GM12878 (cell line): ENCODE data around the gene GATA2. TPM values are rescaled to one million over a fixed set of nuclear protein-coding genes. Genes with fewer than 3 reads are reported as not detected.

Experiments used
- ATAC-seq: fragments of 200-7000 bp; cut with Tn5 transposase; 3 replicates; pipeline ENCODE4 v1.9.1; 2020; ENCODE audit warnings: mild to moderate bottlenecking, moderate library complexity
- BruUV-seq: library from RNA; stranded (reverse); fragments of 400-500 nt; replicated peaks from 2 replicates; lab custom pipeline; 2021; lab: Mats Ljungman, UMichigan
- CTCF ChIA-PET: fragments of 300-600 bp; sonication (Branson Sonifier 250); formaldehyde crosslinking; extraction: SDS; loops from one replicate; lab custom pipeline; 2021; ENCODE audit warnings: inconsistent platforms; lab: Yijun Ruan, JAX
- POLR2A ChIA-PET: fragments of 350-600 bp; formaldehyde crosslinking; extraction: SDS; loops from one replicate; lab custom pipeline; 2021; ENCODE audit warnings: inconsistent platforms; lab: Charles Lee
- RAD21 ChIA-PET: fragments of 300-600 bp; sonication (Branson Sonifier 250); formaldehyde crosslinking; loops from one replicate; lab custom pipeline; 2023; ENCODE audit warnings: antibody characterized with exemption; ENCODE audit not compliant: unreplicated experiment; lab: Charles Lee
- SMC1A ChIA-PET: fragments of 300-600 bp; sonication (Branson Sonifier 250); formaldehyde crosslinking; loops from one replicate; lab custom pipeline; 2023; ENCODE audit not compliant: unreplicated experiment, uncharacterized antibody; lab: Charles Lee
- DNase-seq: peaks from one replicate; pipeline ENCODE4 v3.0.0-alpha.2; 2011; ENCODE audit warnings: low read depth, low spot score
- FAIRE-seq: peaks from 3 replicates; lab custom pipeline; 2011; peaks lifted over from hg19 to GRCh38; lab: Jason Lieb, UNC
- H2AFZ ChIP-seq: 2 replicates; pipeline ENCODE4 v1.6.0; 2011; ENCODE audit warnings: low read depth, low read length, control low read depth; ENCODE audit not compliant: control insufficient read depth
- H3K27ac ChIP-seq: 2 replicates; pipeline ENCODE4 v1.5.1; 2011; ENCODE audit warnings: control low read depth; ENCODE audit not compliant: control insufficient read depth, insufficient read depth
- H3K27me3 ChIP-seq, 2 experiments: replicated peaks in 1 of 2; 2 replicates each; pipeline versions ENCODE4 v1.6.0 to v1.6.1; 2011; ENCODE audit warnings: low read length in 1 of 2; ENCODE audit not compliant: control insufficient read depth in 2 of 2, insufficient read depth in 2 of 2
- H3K36me3 ChIP-seq, 2 experiments: 2 replicates each; pipeline ENCODE4 v1.5.1; 2011; ENCODE audit warnings: low read length in 1 of 2; ENCODE audit not compliant: control insufficient read depth in 2 of 2, insufficient read depth in 2 of 2
- H3K4me1 ChIP-seq: 2 replicates; pipeline ENCODE4 v1.6.1; 2011; ENCODE audit warnings: mild to moderate bottlenecking, low read length, moderate library complexity, mixed read lengths; ENCODE audit not compliant: control insufficient read depth, insufficient read depth
- H3K4me2 ChIP-seq: 2 replicates; pipeline ENCODE4 v1.6.0; 2011; ENCODE audit warnings: control low read depth; ENCODE audit not compliant: control insufficient read depth, insufficient read depth
- H3K4me3 ChIP-seq: fragments of 200-600 bp; sonication (generic); 2 replicates; pipeline ENCODE4 v1.5.1; 2016
- H3K79me2 ChIP-seq: 2 replicates; pipeline ENCODE4 v1.6.0; 2011; ENCODE audit warnings: low read length; ENCODE audit not compliant: control insufficient read depth, insufficient read depth
- H3K9ac ChIP-seq: 2 replicates; pipeline ENCODE4 v1.8.0; 2011; ENCODE audit warnings: low read length, control low read depth, mixed read lengths; ENCODE audit not compliant: control insufficient read depth, insufficient read depth
- H3K9me3 ChIP-seq: replicated peaks from 3 replicates; pipeline ENCODE4 v1.5.1; 2011; ENCODE audit warnings: mild to moderate bottlenecking, low read length; ENCODE audit not compliant: control insufficient read depth, insufficient read depth
- H4K20me1 ChIP-seq: 2 replicates; pipeline ENCODE4 v1.6.0; 2011; ENCODE audit not compliant: control insufficient read depth, insufficient read depth
- ATF2 ChIP-seq: IDR thresholded peaks from 2 replicates; pipeline ENCODE4 v1.6.1; 2012; ENCODE audit warnings: low read length, inconsistent platforms
- CHD2 ChIP-seq: IDR thresholded peaks from 2 replicates; pipeline ENCODE4 v1.6.1; 2011; ENCODE audit warnings: low read depth, low read length, improper control_type of control experiment, borderline replicate concordance
- EP300 ChIP-seq, 2 experiments: fragments of 150-350 bp in 1 of 2; IDR thresholded peaks; 2 replicates each; pipeline ENCODE4 v1.6.1; 2011 to 2012; ENCODE audit warnings: low read depth in 2 of 2, low read length in 2 of 2, borderline replicate concordance in 1 of 2, improper control_type of control experiment in 1 of 2, inconsistent platforms in 1 of 2; ENCODE audit not compliant: control insufficient read depth in 1 of 2
- GATAD2B ChIP-seq: fragments of 450-650 bp; conservative IDR thresholded peaks from 2 replicates; pipeline ENCODE4 v1.6.1; 2017; ENCODE audit warnings: low read depth, mild to moderate bottlenecking, moderate library complexity
- IRF3 ChIP-seq: fragments of 450-650 bp; IDR thresholded peaks from 2 replicates; pipeline ENCODE4 v1.6.1; 2014; ENCODE audit warnings: mild to moderate bottlenecking
- KAT2A ChIP-seq: conservative IDR thresholded peaks from 2 replicates; pipeline ENCODE4 v1.6.1; 2011; ENCODE audit warnings: low read depth, low read length; ENCODE audit not compliant: control insufficient read depth
- NR2C1 ChIP-seq: fragments of 450-650 bp; IDR thresholded peaks from 2 replicates; pipeline ENCODE4 v1.6.1; 2017; ENCODE audit warnings: antibody characterized with exemption, mild to moderate bottlenecking, moderate library complexity
- RAD51 ChIP-seq: fragments of 450-650 bp; IDR thresholded peaks from 2 replicates; pipeline ENCODE4 v1.6.1; 2016; ENCODE audit warnings: moderate library complexity, mild to moderate bottlenecking, inconsistent platforms
- SIN3A ChIP-seq: IDR thresholded peaks from 2 replicates; pipeline ENCODE4 v1.6.1; 2012; ENCODE audit warnings: low read depth, low read length, improper control_type of control experiment
- SIX5 ChIP-seq: IDR thresholded peaks from 2 replicates; pipeline ENCODE4 v1.6.1; 2011; ENCODE audit warnings: mild to moderate bottlenecking, low read depth, low read length, moderate library complexity; ENCODE audit not compliant: severe bottlenecking
- SRF ChIP-seq, 2 experiments: IDR thresholded peaks; 2 replicates each; pipeline ENCODE4 v1.6.1; 2011; ENCODE audit warnings: low read depth in 2 of 2, low read length in 2 of 2, mild to moderate bottlenecking in 1 of 2, moderate library complexity in 1 of 2
- STAT3 ChIP-seq: IDR thresholded peaks from 2 replicates; pipeline ENCODE4 v1.6.1; 2011; ENCODE audit warnings: low read depth, low read length, improper control_type of control experiment
- SUZ12 ChIP-seq: fragments of 200-600 bp; sonication (generic); IDR thresholded peaks from one replicate; pipeline ENCODE4 v1.6.1; 2018; ENCODE audit warnings: antibody characterized with exemption, mild to moderate bottlenecking; ENCODE audit not compliant: unreplicated experiment
- TAF1 ChIP-seq: IDR thresholded peaks from 2 replicates; pipeline ENCODE4 v1.6.1; 2011; ENCODE audit warnings: mild to moderate bottlenecking, low read depth, low read length, borderline replicate concordance
- USF2 ChIP-seq: IDR thresholded peaks from 2 replicates; pipeline ENCODE4 v1.6.1; 2011; ENCODE audit warnings: low read depth, low read length, improper control_type of control experiment, borderline replicate concordance
- ZNF24 ChIP-seq: fragments of 450-650 bp; IDR thresholded peaks from 2 replicates; pipeline ENCODE4 v1.6.1; 2017; ENCODE audit warnings: antibody characterized with exemption, mild to moderate bottlenecking
- WGBS: methylation state at CpG from one replicate; pipeline ENCODE4 v1.1.6; 2016; ENCODE audit warnings: low lambda C conversion rate; ENCODE audit not compliant: insufficient replicate concordance, insufficient coverage; ENCODE audit errors: missing lambda C conversion rate; 5-methylcytosine and 5-hydroxymethylcytosine counted together
- in situ Hi-C: fragments of 300-500 bp; cut with MboI; formaldehyde crosslinking; loops from 9 replicates; pipeline ENCODE4 v1.14.3; 2018; ENCODE audit warnings: mixed read lengths
- intact Hi-C: fragments of 100-400 bp; cut with micrococcal nuclease; formaldehyde crosslinking; loops from one replicate; pipeline ENCODE4 v1.14.2; 2022; ENCODE audit not compliant: unreplicated experiment
- polyA plus RNA-seq, 11 experiments: library from polyadenylated mRNA; depleted of rRNA in 4 of 11; unstranded in 6 of 11; stranded (reverse) in 5 of 11; fragments of >200 nt; fragmentation: Nextera tagmentation in 4 of 11; fragmentation: Illumina TruSeq in 1 of 11; extraction: Ambion mirVana in 4 of 11; extraction: Trizol in 1 of 11; gene quantifications; 1 replicate in 1 of 11; 2 replicates in 10 of 11; pipeline versions ENCODE4 v1.2.1 to v1.2.3, GENCODE V29; 2011 to 2016; ENCODE audit warnings: inconsistent platforms in 2 of 11, missing spikeins in 2 of 11, low read depth in 1 of 11
- total RNA-seq, 4 experiments: library from RNA; depleted of rRNA in 3 of 4; stranded (reverse); fragments of >200 nt in 3 of 4; fragmentation: Illumina TruSeq in 1 of 4; extraction: Trizol in 1 of 4; gene quantifications; 2 replicates each; pipeline versions ENCODE4 v1.2.1 to v1.2.3, GENCODE V29; 2013 to 2021

GATA2 gene
- total and polyA plus RNA-seq, 10 of the 15 experiments (the other 5 are each of a cell fraction or from before 2014, with no cell fraction given) = 0.56 TPM; not detected in 9

GRCh38 chr3:128481438-128481942 is 11.5 kb downstream of the GATA2 start:
- WGBS = 29% methylated on average over 19 of the region's 19 CpGs
- Histone ChIP-seq H3K9me3 (no peaks in the 10 kb centered on the region), H3K36me3 (no peaks in the 10 kb centered on the region), H4K20me1 (no peaks in the 10 kb centered on the region), H3K27ac (no peak overlapping the region), H3K9ac (no peak overlapping the region), H3K4me3 (no peak overlapping the region), H3K4me1 (no peaks in the 10 kb centered on the region), H3K4me2 (no peak overlapping the region), H3K79me2 (no peaks in the 10 kb centered on the region), H3K27me3 (peaks cover 7 to 12% of the 10 kb centered on the region in 2 experiments), H2AFZ (no peak overlapping the region)
- ChIA-PET CTCF (no interaction called here), POLR2A (no interaction called here), SMC1A (no interaction called here), RAD21 (no interaction called here)
- BruUV-seq = no TSS peak
- ATAC-seq = no peak
- DNase-seq = no peak
- in situ Hi-C loops (no loop called here), intact Hi-C loops (no loop called here)
- TF ChIP-seq SUZ12 = no peak
- TF ChIP-seq IRF3 = no peak
- TF ChIP-seq TAF1 = no peak
- TF ChIP-seq STAT3 = no peak
- no peak for TF ChIP-seq SIX5
- no peak for TF ChIP-seq EP300 (IDR thresholded peaks at IDR 0.05; ENCODE audit: borderline replicate concordance in 1 of 2, control insufficient read depth in 1 of 2, low read depth in 2 of 2, low read length in 2 of 2)
- TF ChIP-seq SIN3A = no peak
- TF ChIP-seq SRF (IDR thresholded peaks at IDR 0.05; ENCODE audit: low read depth in 2 of 2, low read length in 2 of 2) = no peak
- no peak for TF ChIP-seq GATAD2B
- TF ChIP-seq RAD51 = no peak
- TF ChIP-seq KAT2A = no peak
- no peak for TF ChIP-seq NR2C1
- TF ChIP-seq ATF2 = no peak
- no peak for TF ChIP-seq ZNF24
- no peak for TF ChIP-seq USF2
- TF ChIP-seq CHD2 = no peak
- no peak for FAIRE-seq
